RWPE2 (cell line): ENCODE data around the gene HELZ2.

Experiments used
- ATAC-seq: fragments of 200-7000 bp; cut with Tn5 transposase; 3 replicates; pipeline ENCODE4 v1.9.1; 2021; ENCODE audit warnings: low read depth
- DNase-seq: peaks from one replicate; pipeline ENCODE4 v3.0.0-alpha.2; 2020; ENCODE audit warnings: low spot score
- H3K27ac ChIP-seq: fragments of 450-650 bp; 2 replicates; pipeline ENCODE4 v1.5.1; 2017; ENCODE audit warnings: mild to moderate bottlenecking; ENCODE audit not compliant: poor library complexity, severe bottlenecking
- H3K27me3 ChIP-seq: fragments of 250-450 bp; sonication (Bioruptor Pico); 2 replicates; pipeline ENCODE4 v1.5.1; 2021; ENCODE audit warnings: mild to moderate bottlenecking, moderate library complexity; ENCODE audit not compliant: insufficient read depth, poor library complexity, severe bottlenecking
- H3K36me3 ChIP-seq: fragments of 250-450 bp; sonication (Bioruptor Pico); 2 replicates; pipeline ENCODE4 v1.5.1; 2020; ENCODE audit warnings: low read depth, mild to moderate bottlenecking, moderate library complexity
- H3K4me1 ChIP-seq: fragments of 250-450 bp; sonication (Bioruptor Pico); 2 replicates; pipeline ENCODE4 v1.5.1; 2021; ENCODE audit warnings: mild to moderate bottlenecking, moderate library complexity; ENCODE audit not compliant: insufficient read depth, poor library complexity, severe bottlenecking
- H3K4me3 ChIP-seq: fragments of 250-450 bp; sonication (Bioruptor Pico); 2 replicates; pipeline ENCODE4 v1.5.1; 2021; ENCODE audit warnings: mild to moderate bottlenecking, moderate library complexity; ENCODE audit not compliant: severe bottlenecking
- H3K9me3 ChIP-seq: fragments of 250-450 bp; sonication (Bioruptor Pico); 2 replicates; pipeline ENCODE4 v1.5.1; 2021; ENCODE audit warnings: mild to moderate bottlenecking, moderate library complexity; ENCODE audit not compliant: severe bottlenecking
- CTCF ChIP-seq: fragments of 450-650 bp; IDR thresholded peaks from one replicate; pipeline ENCODE4 v1.5.1; 2017; ENCODE audit warnings: mild to moderate bottlenecking, moderate library complexity; ENCODE audit not compliant: poor library complexity, severe bottlenecking

HELZ2 gene

GRCh38 chr20:63536241-63536977, 37.6 kb downstream of the HELZ2 start:
- TF ChIP-seq CTCF: no peak
- Histone ChIP-seq H3K27ac (peak overlapping the region; percentile 81), H3K4me3 (peak overlapping the region; percentile 37), H3K4me1 (peaks cover 30% of the 10 kb centered on the region), H3K9me3 (no peaks in the 10 kb centered on the region), H3K27me3 (no peaks in the 10 kb centered on the region), H3K36me3 (peaks cover 5% of the 10 kb centered on the region; the same call in 1 of the 2 replicates)
- ATAC-seq (peak; percentile 2; the same call in 2 of the 3 replicates), DNase-seq (peak; percentile 89)

GRCh38 chr20:63534831-63535651, 39.0 kb downstream of the HELZ2 start:
- H3K9me3 ChIP-seq: no peaks in the 10 kb centered on the region
- peaks cover 5% of the 10 kb centered on the region for H3K36me3 ChIP-seq
- peaks cover 30% of the 10 kb centered on the region for H3K4me1 ChIP-seq
- no peak for TF ChIP-seq CTCF
- no peak overlapping the region for H3K4me3 ChIP-seq
- H3K27me3 ChIP-seq: no peaks in the 10 kb centered on the region
- H3K27ac ChIP-seq: peak overlapping the region; percentile 75
- DNase-seq: peak; percentile 92
- no peak for ATAC-seq

- ATAC-seq (peak; percentile 0; the same call in 2 of the 3 replicates), DNase-seq (no peak)
- H3K4me3 ChIP-seq: no peak overlapping the region
- H3K27ac ChIP-seq: peak overlapping the region; percentile 75
- no peaks in the 10 kb centered on the region for H3K27me3 ChIP-seq
- H3K36me3 ChIP-seq: peaks cover 10% of the 10 kb centered on the region
- H3K4me1 ChIP-seq: peaks cover 30% of the 10 kb centered on the region
- H3K9me3 ChIP-seq: no peaks in the 10 kb centered on the region
- TF ChIP-seq CTCF: no peak
Observed at GRCh38 chr20:63534427-63534830, 39.6 kb downstream of the HELZ2 start.

GRCh38 chr20:63533871-63534393, 40.1 kb downstream of the HELZ2 start:
- ATAC-seq: peak; percentile 43
- Histone ChIP-seq H3K36me3 (peaks cover 15% of the 10 kb centered on the region), H3K27me3 (no peaks in the 10 kb centered on the region), H3K27ac (peak overlapping the region; percentile 75), H3K9me3 (no peaks in the 10 kb centered on the region), H3K4me3 (no peak overlapping the region), H3K4me1 (peaks cover 30% of the 10 kb centered on the region)
- peak; percentile 100 for DNase-seq
- TF ChIP-seq CTCF: no peak
